C4-2B (cell line): ENCODE results near the gene ULK1.

Source experiments
- H3K27ac ChIP-seq: fragments of 450-650 bp; 2 replicates; pipeline ENCODE4 v1.5.1; 2017
- CTCF ChIP-seq: fragments of 450-650 bp; conservative IDR thresholded peaks from 2 replicates; pipeline ENCODE4 v1.5.1; 2017; ENCODE audit warnings: mild to moderate bottlenecking
- ZFX ChIP-seq: fragments of 450-650 bp; IDR thresholded peaks from 2 replicates; pipeline ENCODE4 v1.6.1; 2017

The ULK1 gene

GRCh38 chr12:131909752-131910219, 15.4 kb downstream of the ULK1 start:
- H3K27ac ChIP-seq: no peak overlapping the region

GRCh38 chr12:131910302-131911027, 16.0 kb downstream of the ULK1 start:
- H3K27ac ChIP-seq: no peak overlapping the region
- TF ChIP-seq ZFX: no peak
- TF ChIP-seq CTCF: no peak

More at GRCh38 chr12:131909752-131910219, 15.4 kb downstream of the ULK1 start:
- no peak for TF ChIP-seq CTCF
- TF ChIP-seq ZFX: no peak

GRCh38 chr12:131911028-131911650, 16.7 kb downstream of the ULK1 start:
- no peak overlapping the region for H3K27ac ChIP-seq
- TF ChIP-seq ZFX (no peak), CTCF (no peak)

- no peak for TF ChIP-seq ZFX
- no peak for TF ChIP-seq CTCF
- H3K27ac ChIP-seq: no peak overlapping the region
Observed at GRCh38 chr12:131911851-131912477, 17.5 kb downstream of the ULK1 start.

GRCh38 chr12:131912518-131913274, 18.3 kb downstream of the ULK1 start:
- TF ChIP-seq ZFX (no peak), CTCF (no peak)
- H3K27ac ChIP-seq: no peak overlapping the region

- no peak for TF ChIP-seq ZFX
- no peak for TF ChIP-seq CTCF
- no peak overlapping the region for H3K27ac ChIP-seq
Observed at GRCh38 chr12:131913666-131914065, 19.2 kb downstream of the ULK1 start.
